Measurements from ENCODE around the gene ALDH18A1. TPM values are rescaled to one million over a fixed set of nuclear protein-coding genes. Genes with fewer than 3 reads are reported as not detected.

ALDH18A1 gene
- polyA plus RNA-seq, 1 donor from 2014 or later, result 45.7 TPM

- peak within 1 kb of the TSS; percentile 93 for H3K9ac ChIP-seq (ENCODE audit: low read length)
- TF ChIP-seq SMC3 (conservative IDR thresholded peaks at IDR 0.05; ENCODE audit: poor library complexity) (no peak), MXI1 (conservative IDR thresholded peaks at IDR 0.05; ENCODE audit: poor library complexity, severe bottlenecking) (peak; percentile 68), EP300 (conservative IDR thresholded peaks at IDR 0.05; ENCODE audit: poor library complexity, severe bottlenecking) (peak; percentile 43), CTCF (IDR thresholded peaks at IDR 0.05; ENCODE audit: poor library complexity, severe bottlenecking) (no peak), RAD21 (conservative IDR thresholded peaks at IDR 0.05) (no peak), REST (IDR thresholded peaks at IDR 0.05; ENCODE audit: borderline replicate concordance) (no peak), TAF1 (IDR thresholded peaks at IDR 0.05; ENCODE audit: low read depth) (peak; percentile 73), EZH2 (IDR thresholded peaks at IDR 0.05; ENCODE audit: borderline replicate concordance, insufficient read depth, low read length, poor library complexity, severe bottlenecking) (no peak), POLR2AphosphoS5 (IDR thresholded peaks at IDR 0.05) (peak; percentile 91)
- H3K4me3 ChIP-seq (ENCODE audit: low read length), result peak within 1 kb of the TSS; percentile 96
- no peaks in the 10 kb centered on the region for H3K36me3 ChIP-seq (ENCODE audit: insufficient read depth, low read length)
- peak within 1 kb of the TSS; percentile 89 for H3K27ac ChIP-seq (ENCODE audit: low read length)
- no peaks in the 10 kb centered on the region for H3K9me2 ChIP-seq (ENCODE audit: insufficient read depth, low read length)
- peaks cover 9% of the 10 kb centered on the region for H3K79me2 ChIP-seq (replicated peaks; ENCODE audit: insufficient read depth, low read length)
- H3F3A ChIP-seq (ENCODE audit: insufficient read depth, low read length, poor library complexity, severe bottlenecking), result no peaks in the 10 kb centered on the region
- H3K4me2 ChIP-seq (ENCODE audit: low read length), result peak within 1 kb of the TSS; percentile 97
- H2AFZ ChIP-seq (ENCODE audit: low read depth, low read length), result peak within 1 kb of the TSS; percentile 51
- no peaks in the 10 kb centered on the region for H4K20me1 ChIP-seq (ENCODE audit: insufficient read depth)
- no peaks in the 10 kb centered on the region for H3K9me3 ChIP-seq (ENCODE audit: low read length)
- H3K27me3 ChIP-seq (ENCODE audit: insufficient read depth, low read depth, low read length), result no peaks in the 10 kb centered on the region
These were observed 95.2 kb downstream of the ALDH18A1 start, which contains the start of gene SORBS1 for GRCh38 chr10:95561177-95561863. Gene SORBS1 (minus strand): TSS chr10:95561371. CDS start chr10:95441135, 120,236 bp downstream.

GRCh38 chr10:95560278-95561176 is 96.0 kb downstream of the ALDH18A1 start:
- Histone ChIP-seq H4K20me1 (ENCODE audit: insufficient read depth) (no peaks in the 10 kb centered on the region), H3K36me3 (ENCODE audit: insufficient read depth, low read length) (no peaks in the 10 kb centered on the region)
- peak; percentile 8 for TF ChIP-seq POLR2AphosphoS5 (IDR thresholded peaks at IDR 0.05)
- TF ChIP-seq MXI1 (conservative IDR thresholded peaks at IDR 0.05; ENCODE audit: poor library complexity, severe bottlenecking), result peak; percentile 34
- peak; percentile 31 for TF ChIP-seq TAF1 (IDR thresholded peaks at IDR 0.05; ENCODE audit: low read depth)
- TF ChIP-seq RAD21 (conservative IDR thresholded peaks at IDR 0.05), result no peak
- no peak for TF ChIP-seq CTCF (IDR thresholded peaks at IDR 0.05; ENCODE audit: poor library complexity, severe bottlenecking)
- no peak for TF ChIP-seq EP300 (conservative IDR thresholded peaks at IDR 0.05; ENCODE audit: poor library complexity, severe bottlenecking)
- no peak for TF ChIP-seq EZH2 (IDR thresholded peaks at IDR 0.05; ENCODE audit: borderline replicate concordance, insufficient read depth, low read length, poor library complexity, severe bottlenecking)
- peak; percentile 75 for TF ChIP-seq REST (IDR thresholded peaks at IDR 0.05; ENCODE audit: borderline replicate concordance)
- no peak for TF ChIP-seq SMC3 (conservative IDR thresholded peaks at IDR 0.05; ENCODE audit: poor library complexity)

More at GRCh38 chr10:95560278-95561176, 96.0 kb downstream of the ALDH18A1 start:
- Histone ChIP-seq H3K27ac (ENCODE audit: low read length) (peak overlapping the region; percentile 89), H3K9ac (ENCODE audit: low read length) (peak overlapping the region; percentile 93), H3K79me2 (replicated peaks; ENCODE audit: insufficient read depth, low read length) (peaks cover 9% of the 10 kb centered on the region), H2AFZ (ENCODE audit: low read depth, low read length) (peak overlapping the region; percentile 51), H3K9me3 (ENCODE audit: low read length) (no peaks in the 10 kb centered on the region), H3K9me2 (ENCODE audit: insufficient read depth, low read length) (no peaks in the 10 kb centered on the region), H3K27me3 (ENCODE audit: insufficient read depth, low read depth, low read length) (no peaks in the 10 kb centered on the region), H3K4me2 (ENCODE audit: low read length) (peak overlapping the region; percentile 97), H3K4me3 (ENCODE audit: low read length) (peak overlapping the region; percentile 96), H3F3A (ENCODE audit: insufficient read depth, low read length, poor library complexity, severe bottlenecking) (no peaks in the 10 kb centered on the region)

Data from neural cell (in vitro differentiated cells).